ENCODE results near the gene JMJD6.
A peak's percentile ranks its signal among the peaks of the same experiment; 100 is the strongest.

Gene JMJD6

GRCh38 chr17:76726231-76726775 is at the start of gene JMJD6:
JMJD6 (minus strand) TSS chr17:76726606; CDS start chr17:76726475, 131 bp downstream.
- no peak for TF ChIP-seq CTCF (conservative IDR thresholded peaks at IDR 0.05)
- H3K27ac ChIP-seq: peak within 1 kb of the TSS; percentile 99

GRCh38 chr17:76775021-76775600 is 48.7 kb upstream of the JMJD6 start:
- H3K27ac ChIP-seq: no peak overlapping the region
- TF ChIP-seq CTCF (conservative IDR thresholded peaks at IDR 0.05): no peak

- no peak for TF ChIP-seq CTCF (conservative IDR thresholded peaks at IDR 0.05)
- no peak overlapping the region for H3K27ac ChIP-seq
These were observed 46.6 kb upstream of the JMJD6 start for GRCh38 chr17:76772842-76773525.

- TF ChIP-seq CTCF (conservative IDR thresholded peaks at IDR 0.05): no peak
These were observed 32.2 kb upstream of the JMJD6 start for GRCh38 chr17:76758570-76758969.

GRCh38 chr17:76757256-76757655 is 30.9 kb upstream of the JMJD6 start:
- no peak for TF ChIP-seq CTCF (conservative IDR thresholded peaks at IDR 0.05)
- no peak overlapping the region for H3K27ac ChIP-seq

More at GRCh38 chr17:76758570-76758969, 32.2 kb upstream of the JMJD6 start:
- H3K27ac ChIP-seq: no peak overlapping the region

GRCh38 chr17:76755285-76755684 is 28.9 kb upstream of the JMJD6 start:
- no peak overlapping the region for H3K27ac ChIP-seq
- TF ChIP-seq CTCF (conservative IDR thresholded peaks at IDR 0.05): no peak

- TF ChIP-seq CTCF (conservative IDR thresholded peaks at IDR 0.05): no peak
- no peak overlapping the region for H3K27ac ChIP-seq
These were observed 26.9 kb upstream of the JMJD6 start for GRCh38 chr17:76753061-76753961.

Data from VCaP (cell line).